Hepatocyte (in vitro differentiated cells): Measurements from ENCODE around the gene SYPL2. TPM values are rescaled to one million over a fixed set of nuclear protein-coding genes. Genes with fewer than 3 reads are reported as not detected.
A peak's percentile ranks its signal among the peaks of the same experiment; 100 is the strongest.

Experiments used
- DNase-seq: peaks from one replicate; pipeline ENCODE4 v3.0.0-alpha.2; 2016; ENCODE audit warnings: low spot score
- H2AFZ ChIP-seq: fragments of 200-600 bp; sonication (generic); 2 replicates; pipeline ENCODE4 v1.6.0; 2016; ENCODE audit warnings: antibody characterized with exemption, mild to moderate bottlenecking
- H3K27ac ChIP-seq: fragments of 200-600 bp; sonication (generic); 2 replicates; pipeline ENCODE4 v1.5.1; 2016; ENCODE audit warnings: mild to moderate bottlenecking
- H3K27me3 ChIP-seq: fragments of 200-600 bp; sonication (generic); 2 replicates; pipeline ENCODE4 v1.6.1; 2016
- H3K36me3 ChIP-seq: fragments of 200-600 bp; sonication (generic); replicated peaks from 2 replicates; pipeline ENCODE4 v1.5.1; 2016; ENCODE audit warnings: low read depth; ENCODE audit not compliant: insufficient read depth
- H3K4me1 ChIP-seq: fragments of 200-600 bp; sonication (generic); 2 replicates; pipeline ENCODE4 v1.5.1; 2016; ENCODE audit warnings: mild to moderate bottlenecking, moderate library complexity; ENCODE audit not compliant: insufficient read depth
- H3K4me2 ChIP-seq: fragments of 200-600 bp; sonication (generic); 2 replicates; pipeline ENCODE4 v1.6.0; 2016
- H3K4me3 ChIP-seq: fragments of 200-600 bp; sonication (generic); 2 replicates; pipeline ENCODE4 v1.5.1; 2016; ENCODE audit warnings: mild to moderate bottlenecking
- H3K79me2 ChIP-seq: fragments of 200-600 bp; sonication (generic); 2 replicates; pipeline ENCODE4 v1.6.0; 2017; ENCODE audit warnings: mild to moderate bottlenecking
- H3K9me2 ChIP-seq: fragments of 200-600 bp; sonication (generic); replicated peaks from 2 replicates; pipeline ENCODE4 v1.6.0; 2017; ENCODE audit warnings: mild to moderate bottlenecking; ENCODE audit not compliant: insufficient read depth
- H3K9me3 ChIP-seq: fragments of 200-600 bp; sonication (generic); 2 replicates; pipeline ENCODE4 v1.5.1; 2016; ENCODE audit warnings: low read depth, mild to moderate bottlenecking
- H4K20me1 ChIP-seq: fragments of 200-600 bp; sonication (generic); 2 replicates; pipeline ENCODE4 v1.6.0; 2016; ENCODE audit warnings: mild to moderate bottlenecking; ENCODE audit not compliant: insufficient read depth, poor library complexity, severe bottlenecking
- CTCF ChIP-seq: fragments of 200-600 bp; sonication (generic); IDR thresholded peaks from 2 replicates; pipeline ENCODE4 v1.5.1; 2016; ENCODE audit warnings: antibody characterized with exemption, mild to moderate bottlenecking; ENCODE audit not compliant: poor library complexity
- EZH2 ChIP-seq: fragments of 200-600 bp; sonication (generic); IDR thresholded peaks from 2 replicates; pipeline ENCODE4 v1.6.1; 2016; ENCODE audit warnings: antibody characterized with exemption, mild to moderate bottlenecking, borderline replicate concordance
- EZH2phosphoT487 ChIP-seq: fragments of 200-600 bp; sonication (generic); IDR thresholded peaks from one replicate; pipeline ENCODE4 v1.6.1; 2018; ENCODE audit warnings: antibody characterized with exemption, mild to moderate bottlenecking, low read depth, moderate library complexity; ENCODE audit not compliant: unreplicated experiment, severe bottlenecking
- WGBS: methylation state at CpG from one replicate; pipeline ENCODE4 v1.1.6; 2016; ENCODE audit warnings: low lambda C conversion rate; ENCODE audit errors: missing lambda C conversion rate; 5-methylcytosine and 5-hydroxymethylcytosine counted together
- polyA plus RNA-seq: library from polyadenylated mRNA; unstranded; fragments of >200 nt; fragmentation: Nextera tagmentation; extraction: Ambion mirVana; gene quantifications from 2 replicates; pipeline ENCODE4 v1.2.1, GENCODE V29; 2016
- total RNA-seq: library from RNA; depleted of rRNA; stranded (reverse); fragments of >200 nt; gene quantifications from 2 replicates; pipeline ENCODE4 v1.2.3, GENCODE V29; 2014

SYPL2 gene
- total and polyA plus RNA-seq, 2 experiments from 2014 or later = 2.0 to 3.0 TPM

- WGBS = 65% methylated on average over 5 of the region's 5 CpGs
- no peaks in the 10 kb centered on the region for H4K20me1 ChIP-seq
- no peak overlapping the region for H3K4me2 ChIP-seq
- TF ChIP-seq CTCF (no peak), EZH2 (no peak), EZH2phosphoT487 (no peak)
- H3K79me2 ChIP-seq = no peaks in the 10 kb centered on the region
- no peaks in the 10 kb centered on the region for H3K36me3 ChIP-seq
- DNase-seq = peak; percentile 58
- H3K9me2 ChIP-seq = no peaks in the 10 kb centered on the region
- H3K27me3 ChIP-seq = peaks cover 8% of the 10 kb centered on the region
- no peak overlapping the region for H2AFZ ChIP-seq
- H3K27ac ChIP-seq = peak overlapping the region; percentile 48
- H3K9me3 ChIP-seq = no peaks in the 10 kb centered on the region
- peaks cover 7% of the 10 kb centered on the region for H3K4me1 ChIP-seq
- H3K4me3 ChIP-seq = no peak overlapping the region
Observed at GRCh38 chr1:109516872-109517271, 50.5 kb downstream of the SYPL2 start.

GRCh38 chr1:109517337-109517736 lies 51.0 kb downstream of the SYPL2 start:
- Histone ChIP-seq H3K36me3 (no peaks in the 10 kb centered on the region), H3K4me1 (peaks cover 7% of the 10 kb centered on the region), H3K4me3 (no peak overlapping the region), H2AFZ (no peak overlapping the region), H3K9me3 (no peaks in the 10 kb centered on the region), H3K27me3 (peaks cover 4% of the 10 kb centered on the region), H3K79me2 (no peaks in the 10 kb centered on the region), H4K20me1 (no peaks in the 10 kb centered on the region), H3K27ac (no peak overlapping the region), H3K9me2 (no peaks in the 10 kb centered on the region), H3K4me2 (no peak overlapping the region)
- TF ChIP-seq CTCF (no peak), EZH2 (no peak), EZH2phosphoT487 (no peak)
- DNase-seq = no peak
- WGBS = 84% methylated on average over 5 of the region's 5 CpGs

DNA sequence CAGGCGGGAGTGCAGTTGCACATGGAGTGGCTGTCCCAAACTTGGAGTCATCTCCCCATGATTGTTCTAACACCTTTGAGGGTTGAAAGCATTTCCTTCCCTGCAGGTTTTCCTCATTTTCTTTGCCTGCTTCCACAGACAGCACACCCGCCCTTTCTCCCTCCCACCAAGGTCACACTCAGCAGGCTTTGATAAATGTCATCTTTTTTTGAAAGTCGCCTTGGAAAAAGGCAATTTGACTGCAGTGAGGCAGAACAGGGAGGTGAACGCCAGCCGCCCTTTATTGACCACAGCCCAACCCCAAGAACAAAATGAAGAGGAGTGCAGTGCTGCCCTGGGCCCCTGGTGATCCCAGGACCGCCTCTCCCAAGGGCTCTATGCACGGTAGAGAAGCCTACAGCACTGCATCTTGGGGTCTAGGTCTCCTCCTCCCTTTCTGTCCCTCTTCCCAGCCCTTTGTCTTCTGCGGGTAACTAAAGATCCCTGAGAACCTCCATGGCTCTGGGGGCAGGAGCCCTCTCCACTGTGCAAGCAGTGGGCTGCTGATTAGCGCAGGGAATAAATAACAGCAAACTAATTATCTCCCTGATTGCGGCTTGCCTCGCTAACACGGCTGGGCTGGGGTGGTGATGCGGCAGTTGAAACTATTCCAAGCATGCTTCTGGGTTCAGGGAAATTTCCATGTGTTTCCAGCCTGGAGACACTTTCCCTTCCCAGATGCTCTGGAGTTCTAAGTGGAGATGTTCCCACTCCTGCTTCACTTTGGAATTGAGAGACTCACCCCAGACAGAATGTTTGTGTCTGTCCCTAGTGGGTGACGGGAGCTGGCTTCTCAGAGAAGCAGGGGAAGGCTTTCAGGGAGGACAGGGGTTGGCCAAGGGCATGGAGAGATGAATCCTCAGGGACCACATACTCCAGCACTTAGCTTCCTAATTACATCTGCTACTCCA lies 54.9 kb downstream of the SYPL2 start:
- no peak overlapping the region for H3K4me3 ChIP-seq
- no peaks in the 10 kb centered on the region for H3K27me3 ChIP-seq
- no peaks in the 10 kb centered on the region for H3K9me3 ChIP-seq
- no peak overlapping the region for H3K27ac ChIP-seq
- peaks cover 7% of the 10 kb centered on the region for H3K4me1 ChIP-seq
- H3K79me2 ChIP-seq = no peaks in the 10 kb centered on the region
- no peaks in the 10 kb centered on the region for H3K36me3 ChIP-seq
- H3K4me2 ChIP-seq = no peak overlapping the region
- no peak for TF ChIP-seq EZH2phosphoT487
- TF ChIP-seq CTCF = no peak
- no peak for TF ChIP-seq EZH2
- H2AFZ ChIP-seq = no peak overlapping the region
- no peaks in the 10 kb centered on the region for H3K9me2 ChIP-seq
- no peak for DNase-seq
- no peaks in the 10 kb centered on the region for H4K20me1 ChIP-seq
- 74% methylated on average over 14 of the region's 14 CpGs for WGBS
